K562 (cell line): Measurements from ENCODE around the gene CD320. TPM values are rescaled to one million over a fixed set of nuclear protein-coding genes. Genes with fewer than 3 reads are reported as not detected.

Experiments used
- CHD1 ChIP-seq: fragments of 200-600 bp; sonication (generic); IDR thresholded peaks from one replicate; pipeline ENCODE4 v1.6.1; 2012; ENCODE audit warnings: mild to moderate bottlenecking, moderate library complexity, low read length, inconsistent platforms
- COPS2 ChIP-seq: fragments of 450-650 bp; conservative IDR thresholded peaks from 2 replicates; pipeline ENCODE4 v1.6.1; 2016; ENCODE audit warnings: mild to moderate bottlenecking, moderate library complexity
- ELF4 ChIP-seq: fragments of 450-650 bp; formaldehyde crosslinking; IDR thresholded peaks from 2 replicates; pipeline ENCODE4 v1.4.0; 2022; ENCODE audit warnings: missing genetic modification characterization
- HDAC8 ChIP-seq: fragments of 450-650 bp; IDR thresholded peaks from 2 replicates; pipeline ENCODE4 v1.6.1; 2016; ENCODE audit warnings: mild to moderate bottlenecking, missing genetic modification characterization, moderate library complexity, missing compliant biosample characterization
- HSF4 ChIP-seq: fragments of 250-450 bp; sonication (Bioruptor Pico); IDR thresholded peaks from 2 replicates; pipeline ENCODE4 v2.1.2; 2022; ENCODE audit warnings: mild to moderate bottlenecking, moderate library complexity, borderline replicate concordance
- MCM3 ChIP-seq: fragments of 450-650 bp; IDR thresholded peaks from 2 replicates; pipeline ENCODE4 v1.6.1; 2016
- MTF1 ChIP-seq: fragments of 250-450 bp; sonication (Bioruptor Pico); IDR thresholded peaks from 2 replicates; pipeline ENCODE4 v1.9.0; 2021; ENCODE audit warnings: moderate library complexity, mild to moderate bottlenecking, inconsistent platforms, borderline replicate concordance
- PRPF4 ChIP-seq: fragments of 200-400 bp; formaldehyde crosslinking; IDR thresholded peaks from one replicate; pipeline ENCODE4 v1.6.1; 2017; ENCODE audit warnings: low read length, low read depth, mild to moderate bottlenecking; ENCODE audit not compliant: insufficient read depth, poor library complexity, severe bottlenecking
- PURB ChIP-seq: sonication (generic); formaldehyde crosslinking; IDR thresholded peaks from 2 replicates; pipeline ENCODE4 v1.9.0; 2021; ENCODE audit warnings: low read depth, mild to moderate bottlenecking, missing genetic modification reagents
- RB1 ChIP-seq: fragments of 450-650 bp; IDR thresholded peaks from 2 replicates; pipeline ENCODE4 v1.6.1; 2017; ENCODE audit warnings: low read depth, mild to moderate bottlenecking
- SP2 ChIP-seq: IDR thresholded peaks from 2 replicates; pipeline ENCODE4 v1.6.1; 2011; ENCODE audit warnings: mild to moderate bottlenecking, low read depth, low read length, moderate library complexity; ENCODE audit not compliant: poor library complexity, severe bottlenecking; ENCODE audit errors: extremely low read depth
- TARDBP ChIP-seq: fragments of 450-650 bp; IDR thresholded peaks from 2 replicates; pipeline ENCODE4 v1.6.1; 2016
- ZFP91 ChIP-seq: sonication (generic); formaldehyde crosslinking; IDR thresholded peaks from 2 replicates; pipeline ENCODE4 v1.8.0; 2022; ENCODE audit warnings: mild to moderate bottlenecking, missing genetic modification reagents
- ZNF140 ChIP-seq: fragments of 250-450 bp; sonication (Bioruptor Pico); IDR thresholded peaks from 2 replicates; pipeline ENCODE4 v1.8.0; 2021; ENCODE audit warnings: moderate library complexity, mild to moderate bottlenecking, inconsistent platforms
- ZNF354B ChIP-seq: fragments of 250-450 bp; sonication (Bioruptor Pico); IDR thresholded peaks from 2 replicates; pipeline ENCODE4 v1.4.0; 2020
- ZNF407 ChIP-seq: fragments of 450-650 bp; IDR thresholded peaks from 2 replicates; pipeline ENCODE4 v1.6.1; 2016; ENCODE audit warnings: low read depth
- ZNF655 ChIP-seq: fragments of 250-450 bp; sonication (Bioruptor Pico); IDR thresholded peaks from 2 replicates; pipeline ENCODE4 v1.5.0; 2021
- polyA plus RNA-seq, 8 experiments: library from polyadenylated mRNA; depleted of rRNA in 4 of 8; stranded (reverse) in 5 of 8; unstranded in 3 of 8; fragments of >200 nt; fragmentation: Nextera tagmentation in 2 of 8; fragmentation: Illumina TruSeq in 1 of 8; extraction: Ambion mirVana in 2 of 8; extraction: Trizol in 1 of 8; gene quantifications; 2 replicates each; pipeline versions ENCODE4 v1.2.1 to v1.2.3, GENCODE V29; 2011 to 2014; ENCODE audit warnings: inconsistent platforms in 1 of 8, missing spikeins in 1 of 8
- total RNA-seq, 7 experiments: library from RNA; depleted of rRNA in 6 of 7; stranded (reverse); fragments of >200 nt in 6 of 7; fragmentation: Illumina TruSeq in 2 of 7; extraction: Trizol in 2 of 7; gene quantifications; 2 replicates each; pipeline versions ENCODE4 v1.2.1 to v1.2.3, GENCODE V29; 2011 to 2021; ENCODE audit warnings: low replicate concordance in 1 of 7

The CD320 gene
- total and polyA plus RNA-seq, 9 of the 15 experiments (the other 6 are each of a cell fraction or from before 2014, with no cell fraction given) = 0.45 to 94.5 (median 34.4) TPM

- no peak for TF ChIP-seq HSF4 (CRISPR knock-in tag)
- no peak for TF ChIP-seq MCM3
- TF ChIP-seq TARDBP = peak; percentile 76; the same call in 1 of the 2 replicates
- no peak for TF ChIP-seq PURB (CRISPR knock-in tag)
- peak; percentile 36 for TF ChIP-seq SP2
- no peak for TF ChIP-seq MTF1 (CRISPR knock-in tag)
- no peak for TF ChIP-seq ZNF407
- TF ChIP-seq PRPF4 = no peak
- no peak; the same call in 1 of the 2 replicates for TF ChIP-seq RB1
- TF ChIP-seq ZNF140 = no peak
- TF ChIP-seq CHD1 = no peak
- TF ChIP-seq ZNF655 = no peak
- TF ChIP-seq HDAC8 (tag) = 0 out of 2 replicates have a peak, but pooled peaks have one; percentile 25
- TF ChIP-seq COPS2 = no peak
- TF ChIP-seq ELF4 (CRISPR knock-in tag) = no peak
- TF ChIP-seq ZFP91 = no peak
- TF ChIP-seq ZNF354B (CRISPR knock-in tag) = no peak
These were observed at the start of gene CD320 (continued) for GRCh38 chr19:8307965-8308866.
